Measurements from ENCODE around the gene FAM118A. TPM values are rescaled to one million over a fixed set of nuclear protein-coding genes. Genes with fewer than 3 reads are reported as not detected.

FAM118A gene
- total RNA-seq, 1 experiment from 2014 or later, result 20.3 TPM

DNA sequence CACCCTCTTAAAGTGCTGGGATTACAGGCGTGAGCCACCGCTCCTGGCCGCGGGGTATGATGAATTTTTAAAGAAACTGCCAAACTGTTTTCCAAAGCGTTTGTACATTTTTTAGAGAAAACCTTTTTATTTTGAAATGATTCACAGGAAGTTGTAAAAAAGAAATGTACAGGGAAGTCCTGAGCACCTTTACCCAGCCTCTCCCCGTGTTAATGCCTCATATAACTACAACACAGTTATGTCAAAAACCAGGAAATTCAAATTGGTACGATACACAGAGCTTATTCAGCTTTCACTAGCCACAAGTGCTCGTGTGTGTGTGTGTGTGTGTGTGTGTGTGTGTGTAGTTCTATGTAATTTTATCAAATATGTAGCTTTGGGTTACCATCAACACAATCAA, 7.0 kb upstream of the FAM118A start:
- Histone ChIP-seq H3K4me1 (ENCODE audit: insufficient read depth, low read length) (peaks cover 5% of the 10 kb centered on the region), H4K20me1 (ENCODE audit: low read length) (no peaks in the 10 kb centered on the region), H3K4me3 (ENCODE audit: low read length) (peak overlapping the region; percentile 14; the same call in 1 of the 2 replicates), H3K9me3 (ENCODE audit: low read length) (no peaks in the 10 kb centered on the region), H3F3A (ENCODE audit: low read length, unreplicated experiment) (no peaks in the 10 kb centered on the region), H3K4me2 (ENCODE audit: low read length) (0 out of 2 replicates have a peak overlapping the region, but pooled peaks have one; percentile 34), H3K27me3 (ENCODE audit: low read length) (no peaks in the 10 kb centered on the region), H3K27ac (ENCODE audit: low read length) (peak overlapping the region; percentile 39; the same call in 1 of the 2 replicates), H3K36me3 (ENCODE audit: low read depth, low read length) (no peaks in the 10 kb centered on the region), H3K9ac (ENCODE audit: low read length) (no peak overlapping the region), H3K9me2 (replicated peaks; ENCODE audit: low read length) (no peaks in the 10 kb centered on the region), H2AFZ (ENCODE audit: low read length) (peak overlapping the region; percentile 61; the same call in 1 of the 2 replicates), H3K79me2 (ENCODE audit: low read length) (no peaks in the 10 kb centered on the region)
- ChIA-PET POLR2A (ENCODE audit: unreplicated experiment) (interaction anchor here (0.5 to 0.6 kb wide), 3 partner anchors 43 to 377 kb away, joined by 3 read pairs; partner anchors contain the start of gene NUP50), CTCF (interaction anchor here (0.5 kb wide), 1 partner anchor 12 kb away, joined by 3 read pairs; no protein-coding TSS in a partner anchor)
- ATAC-seq (peak; percentile 91), DNase-seq (peak; percentile 56)
- no peak for TF ChIP-seq EZH2 (IDR thresholded peaks at IDR 0.05; ENCODE audit: low read length, unreplicated experiment)
- TF ChIP-seq, protein P1, sequence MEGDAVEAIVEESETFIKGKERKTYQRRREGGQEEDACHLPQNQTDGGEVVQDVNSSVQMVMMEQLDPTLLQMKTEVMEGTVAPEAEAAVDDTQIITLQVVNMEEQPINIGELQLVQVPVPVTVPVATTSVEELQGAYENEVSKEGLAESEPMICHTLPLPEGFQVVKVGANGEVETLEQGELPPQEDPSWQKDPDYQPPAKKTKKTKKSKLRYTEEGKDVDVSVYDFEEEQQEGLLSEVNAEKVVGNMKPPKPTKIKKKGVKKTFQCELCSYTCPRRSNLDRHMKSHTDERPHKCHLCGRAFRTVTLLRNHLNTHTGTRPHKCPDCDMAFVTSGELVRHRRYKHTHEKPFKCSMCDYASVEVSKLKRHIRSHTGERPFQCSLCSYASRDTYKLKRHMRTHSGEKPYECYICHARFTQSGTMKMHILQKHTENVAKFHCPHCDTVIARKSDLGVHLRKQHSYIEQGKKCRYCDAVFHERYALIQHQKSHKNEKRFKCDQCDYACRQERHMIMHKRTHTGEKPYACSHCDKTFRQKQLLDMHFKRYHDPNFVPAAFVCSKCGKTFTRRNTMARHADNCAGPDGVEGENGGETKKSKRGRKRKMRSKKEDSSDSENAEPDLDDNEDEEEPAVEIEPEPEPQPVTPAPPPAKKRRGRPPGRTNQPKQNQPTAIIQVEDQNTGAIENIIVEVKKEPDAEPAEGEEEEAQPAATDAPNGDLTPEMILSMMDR (conservative IDR thresholded peaks at IDR 0.05; ENCODE audit: low read depth, low read length), result no peak
- TF ChIP-seq EZH2phosphoT487 (IDR thresholded peaks at IDR 0.05; ENCODE audit: borderline replicate concordance, low read length), result no peak
- intact Hi-C loops (cut with micrococcal nuclease), result no loop called here
- no TSS peak for BruUV-seq (replicated peaks)

DNA sequence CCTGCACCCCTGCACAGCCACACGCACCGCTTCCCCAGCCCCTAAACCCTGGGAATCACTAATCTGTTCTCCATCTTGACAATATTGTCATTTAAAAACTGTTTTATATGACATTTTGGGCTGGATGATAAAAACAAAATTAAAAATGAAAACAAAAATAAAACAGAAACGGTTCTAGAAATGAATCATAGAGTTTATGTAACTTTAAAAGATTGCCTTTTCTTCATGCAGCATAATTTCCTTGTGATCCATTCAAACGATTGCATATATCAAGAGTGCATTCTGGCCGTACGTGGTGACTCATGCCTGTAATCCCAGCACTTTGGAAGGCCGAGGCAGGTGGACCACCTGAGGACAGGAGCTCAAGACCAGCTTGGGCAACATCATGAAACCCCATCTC, 6.6 kb upstream of the FAM118A start:
- no peaks in the 10 kb centered on the region for H3K9me2 ChIP-seq (replicated peaks; ENCODE audit: low read length)
- no TSS peak for BruUV-seq (replicated peaks)
- intact Hi-C loops (cut with micrococcal nuclease), result no loop called here
- CTCF ChIA-PET, result no interaction called here
- peak overlapping the region; percentile 14; the same call in 1 of the 2 replicates for H3K4me3 ChIP-seq (ENCODE audit: low read length)
- DNase-seq (no peak), ATAC-seq (no peak)
- H3K9ac ChIP-seq (ENCODE audit: low read length), result no peak overlapping the region
- TF ChIP-seq EZH2phosphoT487 (IDR thresholded peaks at IDR 0.05; ENCODE audit: borderline replicate concordance, low read length) (no peak), EZH2 (IDR thresholded peaks at IDR 0.05; ENCODE audit: low read length, unreplicated experiment) (no peak)
- TF ChIP-seq, protein P1 (conservative IDR thresholded peaks at IDR 0.05; ENCODE audit: low read depth, low read length), result no peak
- H3K27me3 ChIP-seq (ENCODE audit: low read length), result no peaks in the 10 kb centered on the region
- no peaks in the 10 kb centered on the region for H4K20me1 ChIP-seq (ENCODE audit: low read length)
- H3K4me2 ChIP-seq (ENCODE audit: low read length), result 0 out of 2 replicates have a peak overlapping the region, but pooled peaks have one; percentile 34
- no peaks in the 10 kb centered on the region for H3K9me3 ChIP-seq (ENCODE audit: low read length)
- H3K36me3 ChIP-seq (ENCODE audit: low read depth, low read length), result no peaks in the 10 kb centered on the region
- H3K27ac ChIP-seq (ENCODE audit: low read length), result peak overlapping the region; percentile 39; the same call in 1 of the 2 replicates
- H3K4me1 ChIP-seq (ENCODE audit: insufficient read depth, low read length), result peaks cover 5% of the 10 kb centered on the region
- no peaks in the 10 kb centered on the region for H3F3A ChIP-seq (ENCODE audit: low read length, unreplicated experiment)
- H3K79me2 ChIP-seq (ENCODE audit: low read length), result no peaks in the 10 kb centered on the region
- POLR2A ChIA-PET (ENCODE audit: unreplicated experiment), result interaction anchor here (0.6 kb wide), 1 partner anchor 376 kb away, joined by 3 read pairs; no protein-coding TSS in a partner anchor
- H2AFZ ChIP-seq (ENCODE audit: low read length), result peak overlapping the region; percentile 61; the same call in 1 of the 2 replicates

DNA sequence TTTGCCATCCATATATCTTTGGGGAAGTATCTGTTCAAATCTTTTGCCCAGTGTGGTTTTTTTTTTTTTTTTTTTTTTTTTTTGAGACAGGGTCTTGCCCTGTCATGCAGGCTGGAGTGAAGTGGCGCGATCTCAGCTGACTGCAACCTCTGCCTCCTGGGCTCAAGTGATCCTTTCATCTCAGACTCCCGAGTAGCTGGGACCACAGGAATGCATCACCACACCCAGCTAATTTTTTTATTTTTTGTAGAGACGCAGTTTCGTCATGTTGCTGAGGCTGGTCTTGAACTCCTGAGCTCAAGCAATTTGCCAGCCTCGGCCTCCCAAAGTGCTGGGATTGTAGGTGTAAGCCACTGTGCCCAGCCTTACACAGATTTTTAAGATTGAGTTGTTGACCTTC, 4.8 kb upstream of the FAM118A start:
- Histone ChIP-seq H3K9me2 (replicated peaks; ENCODE audit: low read length) (no peaks in the 10 kb centered on the region), H3K79me2 (ENCODE audit: low read length) (peaks cover 1% of the 10 kb centered on the region), H3K4me1 (ENCODE audit: insufficient read depth, low read length) (peaks cover 15% of the 10 kb centered on the region), H3F3A (ENCODE audit: low read length, unreplicated experiment) (no peaks in the 10 kb centered on the region), H2AFZ (ENCODE audit: low read length) (no peak overlapping the region), H3K9ac (ENCODE audit: low read length) (no peak overlapping the region), H3K36me3 (ENCODE audit: low read depth, low read length) (no peaks in the 10 kb centered on the region), H3K4me3 (ENCODE audit: low read length) (no peak overlapping the region), H3K9me3 (ENCODE audit: low read length) (no peaks in the 10 kb centered on the region), H4K20me1 (ENCODE audit: low read length) (no peaks in the 10 kb centered on the region), H3K27me3 (ENCODE audit: low read length) (no peaks in the 10 kb centered on the region), H3K4me2 (ENCODE audit: low read length) (no peak overlapping the region), H3K27ac (ENCODE audit: low read length) (no peak overlapping the region)
- TF ChIP-seq, protein P1 (conservative IDR thresholded peaks at IDR 0.05; ENCODE audit: low read depth, low read length), result no peak
- no peak for TF ChIP-seq EZH2phosphoT487 (IDR thresholded peaks at IDR 0.05; ENCODE audit: borderline replicate concordance, low read length)
- no peak for TF ChIP-seq EZH2 (IDR thresholded peaks at IDR 0.05; ENCODE audit: low read length, unreplicated experiment)
- no peak for DNase-seq
- no TSS peak for BruUV-seq (replicated peaks)
- no peak for ATAC-seq
- POLR2A ChIA-PET (ENCODE audit: unreplicated experiment), result no interaction called here
- intact Hi-C loops (cut with micrococcal nuclease), result no loop called here
- CTCF ChIA-PET, result no interaction called here
